HG03520 (cell line): ENCODE measurements around the gene PCDHB13.
"Not testable (repeated sequence)": the region's sequence is repeated elsewhere in the genome, so short reads cannot be mapped to it uniquely, and the experiment has no call there.

Source experiments
- ATAC-seq: cut with Tn5 transposase; IDR thresholded peaks from one replicate; pipeline ENCODE4 v1.9.1; 2021; ENCODE audit warnings: mild to moderate bottlenecking, moderate library complexity; ENCODE audit not compliant: unreplicated experiment

PCDHB13 gene

DNA sequence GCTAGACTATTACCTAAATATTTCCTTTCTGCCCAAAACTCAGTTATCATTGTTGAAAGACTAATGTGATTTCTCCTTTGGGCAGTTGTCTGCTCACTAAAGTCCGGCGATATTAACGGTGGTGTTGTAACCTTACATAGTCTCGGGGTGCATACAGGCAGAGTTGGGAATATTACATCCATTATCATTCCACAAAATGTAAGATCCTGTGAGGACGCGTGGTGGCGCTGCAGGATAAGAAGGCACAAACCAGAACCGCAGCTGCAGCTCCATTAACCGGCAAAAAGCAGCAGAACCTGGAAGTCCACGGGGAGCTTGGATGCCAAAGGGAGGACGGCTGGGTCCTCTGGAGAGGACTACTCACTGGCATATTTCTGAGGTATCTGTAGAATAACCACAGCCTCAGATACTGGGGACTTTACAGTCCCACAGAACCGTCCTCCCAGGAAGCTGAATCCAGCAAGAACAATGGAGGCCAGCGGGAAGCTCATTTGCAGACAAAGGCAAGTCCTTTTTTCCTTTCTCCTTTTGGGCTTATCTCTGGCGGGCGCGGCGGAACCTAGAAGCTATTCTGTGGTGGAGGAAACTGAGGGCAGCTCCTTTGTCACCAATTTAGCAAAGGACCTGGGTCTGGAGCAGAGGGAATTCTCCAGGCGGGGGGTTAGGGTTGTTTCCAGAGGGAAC is at the start of gene PCDHB13:
Gene PCDHB13, plus strand, starts transcription at position 264 of the 684 bp plus-strand sequence. Its CDS starts 205 bp downstream, at position 469.
- not testable (repeated sequence) for ATAC-seq

DNA sequence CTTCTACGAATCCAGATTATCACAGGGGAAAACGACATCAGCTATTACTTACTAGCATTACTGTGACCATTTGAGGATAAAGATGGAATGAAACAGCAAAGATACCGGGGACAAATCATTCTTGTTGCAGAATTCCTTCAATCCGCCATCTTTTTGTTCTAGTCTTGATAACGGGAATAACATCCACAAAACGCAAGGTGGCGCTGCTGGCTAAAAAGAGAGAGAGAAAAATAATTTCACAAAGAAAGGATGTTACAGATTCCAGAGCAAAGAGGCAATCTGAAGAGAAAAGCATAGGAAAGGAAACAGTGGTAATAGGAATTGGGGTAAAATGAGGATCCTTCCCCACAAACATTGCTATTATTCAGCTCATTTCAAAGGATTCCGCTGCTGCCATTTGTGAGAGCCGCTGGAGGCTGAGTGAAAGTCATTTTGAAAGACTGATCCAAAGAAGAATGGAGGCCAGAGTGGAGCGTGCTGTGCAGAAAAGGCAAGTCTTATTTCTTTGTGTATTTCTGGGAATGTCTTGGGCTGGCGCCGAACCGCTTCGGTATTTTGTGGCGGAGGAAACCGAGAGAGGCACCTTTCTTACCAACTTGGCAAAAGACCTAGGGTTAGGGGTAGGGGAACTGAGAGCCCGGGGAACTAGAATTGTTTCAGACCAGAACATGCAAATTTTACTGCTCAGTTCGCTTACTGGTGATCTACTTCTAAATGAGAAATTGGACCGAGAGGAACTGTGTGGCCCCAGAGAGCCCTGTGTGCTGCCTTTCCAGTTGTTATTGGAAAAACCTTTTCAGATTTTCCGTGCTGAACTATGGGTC is 41.1 kb upstream of the PCDHB13 start, which contains the start of gene PCDHB7:
Gene PCDHB7, plus strand, starts transcription at position 264 of the 824 bp plus-strand sequence. Its CDS starts 192 bp downstream, at position 456.
- no peak for ATAC-seq

DNA sequence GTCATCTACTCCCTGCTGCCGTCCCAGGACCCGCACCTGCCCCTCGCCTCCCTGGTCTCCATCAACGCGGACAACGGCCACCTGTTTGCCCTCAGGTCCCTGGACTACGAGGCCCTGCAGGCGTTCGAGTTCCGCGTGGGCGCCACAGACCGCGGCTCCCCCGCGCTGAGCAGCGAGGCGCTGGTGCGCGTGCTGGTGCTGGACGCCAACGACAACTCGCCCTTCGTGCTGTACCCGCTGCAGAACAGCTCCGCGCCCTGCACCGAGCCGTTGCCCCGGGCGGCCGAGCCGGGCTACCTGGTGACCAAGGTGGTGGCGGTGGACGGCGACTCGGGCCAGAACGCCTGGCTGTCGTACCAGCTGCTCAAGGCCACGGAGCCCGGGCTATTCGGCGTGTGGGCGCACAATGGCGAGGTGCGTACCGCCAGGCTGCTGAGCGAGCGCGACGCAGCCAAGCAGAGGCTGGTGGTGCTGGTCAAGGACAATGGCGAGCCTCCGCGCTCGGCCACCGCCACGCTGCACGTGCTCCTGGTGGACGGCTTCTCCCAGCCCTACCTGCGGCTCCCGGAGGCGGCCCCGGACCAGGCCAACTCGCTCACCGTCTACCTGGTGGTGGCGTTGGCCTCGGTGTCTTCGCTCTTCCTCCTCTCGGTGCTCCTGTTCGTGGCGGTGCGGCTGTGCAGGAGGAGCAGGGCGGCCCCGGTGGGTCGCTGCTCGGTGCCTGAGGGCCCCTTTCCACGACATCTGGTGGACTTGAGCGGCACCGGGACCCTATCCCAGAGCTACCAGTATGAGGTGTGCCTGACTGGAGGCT is 39.2 kb upstream of the PCDHB13 start:
- ATAC-seq = not testable (repeated sequence)

DNA sequence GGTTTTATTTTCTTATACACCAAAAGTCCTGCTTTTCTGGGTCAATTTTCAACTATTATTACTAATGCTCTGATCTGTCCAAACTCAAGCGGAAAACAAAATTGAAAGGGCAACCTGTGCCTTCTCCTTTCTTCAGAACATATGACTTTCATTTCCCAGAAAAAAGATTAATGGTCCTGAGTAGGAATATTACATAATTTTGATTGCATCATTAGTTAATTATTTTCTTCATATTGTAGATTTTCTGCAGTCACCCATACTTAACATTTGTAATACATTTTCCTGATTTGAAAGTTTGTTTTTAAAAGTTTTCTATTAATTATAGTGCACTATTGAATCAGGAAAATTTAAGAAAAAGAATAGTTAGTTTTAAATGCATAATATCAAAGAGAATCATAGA is 37.8 kb upstream of the PCDHB13 start:
- no peak for ATAC-seq

DNA sequence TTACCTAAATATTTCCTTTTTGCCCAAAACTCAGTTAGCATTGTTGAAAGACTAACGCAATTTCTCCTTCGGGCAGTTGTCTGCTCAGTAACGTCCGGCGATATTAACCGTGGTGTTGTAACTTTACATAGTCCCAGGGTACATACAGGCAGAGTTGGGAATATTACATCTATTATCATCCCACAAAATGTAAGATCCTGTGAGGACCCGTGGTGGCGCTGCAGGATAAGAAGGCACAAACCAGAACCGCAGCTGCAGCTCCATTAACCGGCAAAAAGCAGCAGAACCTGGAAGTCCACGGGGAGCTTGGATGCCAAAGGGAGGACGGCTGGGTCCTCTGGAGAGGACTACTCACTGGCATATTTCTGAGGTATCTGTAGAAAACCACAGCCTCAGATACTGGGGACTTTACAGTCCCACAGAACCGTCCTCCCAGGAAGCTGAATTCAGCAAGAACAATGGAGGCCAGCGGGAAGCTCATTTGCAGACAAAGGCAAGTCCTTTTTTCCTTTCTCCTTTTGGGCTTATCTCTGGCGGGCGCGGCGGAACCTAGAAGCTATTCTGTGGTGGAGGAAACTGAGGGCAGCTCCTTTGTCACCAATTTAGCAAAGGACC is 36.0 kb upstream of the PCDHB13 start, which contains the start of gene PCDHB8:
Gene PCDHB8, plus strand, starts transcription at position 214 of the 615 bp plus-strand sequence. Its CDS starts 245 bp downstream, at position 459.
- not testable (repeated sequence) for ATAC-seq

DNA sequence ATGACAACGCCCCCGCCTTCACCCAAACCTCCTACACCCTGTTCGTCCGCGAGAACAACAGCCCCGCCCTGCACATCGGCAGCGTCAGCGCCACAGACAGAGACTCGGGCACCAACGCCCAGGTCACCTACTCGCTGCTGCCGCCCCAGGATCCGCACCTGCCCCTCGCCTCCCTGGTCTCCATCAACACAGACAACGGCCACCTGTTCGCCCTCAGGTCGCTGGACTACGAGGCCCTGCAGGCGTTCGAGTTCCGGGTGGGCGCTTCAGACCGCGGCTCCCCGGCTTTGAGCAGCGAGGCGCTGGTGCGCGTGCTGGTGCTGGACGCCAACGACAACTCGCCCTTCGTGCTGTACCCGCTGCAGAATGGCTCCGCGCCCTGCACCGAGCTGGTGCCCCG is 34.3 kb upstream of the PCDHB13 start:
- ATAC-seq = not testable (repeated sequence)

DNA sequence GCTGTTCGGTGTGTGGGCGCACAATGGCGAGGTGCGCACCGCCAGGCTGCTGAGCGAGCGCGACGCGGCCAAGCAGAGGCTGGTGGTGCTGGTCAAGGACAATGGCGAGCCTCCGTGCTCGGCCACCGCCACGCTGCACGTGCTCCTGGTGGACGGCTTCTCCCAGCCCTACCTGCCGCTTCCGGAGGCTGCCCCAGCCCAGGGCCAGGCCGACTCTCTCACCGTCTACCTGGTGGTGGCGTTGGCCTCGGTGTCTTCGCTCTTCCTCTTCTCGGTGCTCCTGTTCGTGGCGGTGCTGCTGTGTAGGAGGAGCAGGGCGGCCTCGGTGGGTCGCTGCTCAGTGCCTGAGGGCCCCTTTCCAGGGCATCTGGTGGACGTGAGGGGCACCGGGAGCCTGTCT is 33.8 kb upstream of the PCDHB13 start:
- not testable (repeated sequence) for ATAC-seq

DNA sequence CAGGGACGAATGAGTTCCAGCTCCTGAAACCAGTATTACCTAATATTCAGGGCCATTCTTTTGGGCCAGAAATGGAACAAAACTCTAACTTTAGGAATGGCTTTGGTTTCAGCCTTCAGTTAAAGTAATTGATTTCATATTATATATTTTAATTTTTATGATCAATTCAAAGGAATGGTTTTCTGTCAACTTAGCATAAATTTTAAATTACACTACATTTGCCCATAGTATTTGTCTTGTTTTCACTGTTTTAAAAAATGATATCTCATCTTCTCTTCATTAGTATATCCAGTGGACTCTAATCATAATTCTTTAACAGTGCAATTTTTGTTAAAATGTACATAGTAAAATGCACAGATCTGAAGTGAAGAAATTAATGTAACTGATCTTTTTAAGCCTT is 33.4 kb upstream of the PCDHB13 start:
- no peak for ATAC-seq

DNA sequence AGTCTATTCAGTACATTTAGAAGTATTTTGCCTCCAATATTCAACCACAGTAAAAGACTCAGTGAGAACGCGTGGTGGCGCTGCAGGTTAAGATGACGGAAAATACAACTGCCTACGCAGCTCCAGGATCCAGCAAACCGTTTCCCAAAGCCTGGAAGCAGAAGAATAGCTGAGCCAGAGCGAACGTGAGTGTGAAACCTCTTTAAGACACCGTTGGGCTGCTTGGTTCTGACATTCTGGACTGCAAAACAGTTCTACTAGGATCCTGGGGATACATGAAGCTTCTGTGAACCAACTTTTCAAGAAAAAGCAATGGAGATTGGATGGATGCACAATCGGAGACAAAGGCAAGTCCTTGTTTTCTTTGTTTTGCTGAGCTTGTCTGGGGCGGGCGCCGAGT is 31.5 kb upstream of the PCDHB13 start, which contains the start of gene PCDHB16:
Gene PCDHB16, plus strand, starts transcription at position 140 of the 400 bp plus-strand sequence. Its CDS starts 173 bp downstream, at position 313.
- no peak for ATAC-seq

DNA sequence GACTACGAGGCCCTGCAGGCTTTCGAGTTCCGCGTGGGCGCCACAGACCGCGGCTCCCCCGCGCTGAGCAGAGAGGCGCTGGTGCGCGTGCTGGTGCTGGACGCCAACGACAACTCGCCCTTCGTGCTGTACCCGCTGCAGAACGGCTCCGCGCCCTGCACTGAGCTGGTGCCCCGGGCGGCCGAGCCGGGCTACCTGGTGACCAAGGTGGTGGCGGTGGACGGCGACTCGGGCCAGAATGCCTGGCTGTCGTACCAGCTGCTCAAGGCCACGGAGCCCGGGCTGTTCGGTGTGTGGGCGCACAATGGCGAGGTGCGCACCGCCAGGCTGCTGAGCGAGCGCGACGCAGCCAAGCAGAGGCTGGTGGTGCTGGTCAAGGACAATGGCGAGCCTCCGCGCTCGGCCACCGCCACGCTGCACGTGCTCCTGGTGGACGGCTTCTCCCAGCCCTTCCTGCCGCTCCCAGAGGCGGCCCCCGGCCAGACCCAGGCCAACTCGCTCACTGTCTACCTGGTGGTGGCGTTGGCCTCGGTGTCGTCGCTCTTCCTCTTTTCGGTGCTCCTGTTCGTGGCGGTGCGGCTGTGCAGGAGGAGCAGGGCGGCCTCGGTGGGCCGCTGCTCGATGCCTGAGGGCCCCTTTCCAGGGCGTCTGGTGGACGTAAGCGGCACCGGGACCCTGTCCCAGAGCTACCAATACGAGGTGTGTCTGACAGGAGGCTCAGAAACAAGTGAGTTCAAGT is 29.4 kb upstream of the PCDHB13 start:
- not testable (repeated sequence) for ATAC-seq

DNA sequence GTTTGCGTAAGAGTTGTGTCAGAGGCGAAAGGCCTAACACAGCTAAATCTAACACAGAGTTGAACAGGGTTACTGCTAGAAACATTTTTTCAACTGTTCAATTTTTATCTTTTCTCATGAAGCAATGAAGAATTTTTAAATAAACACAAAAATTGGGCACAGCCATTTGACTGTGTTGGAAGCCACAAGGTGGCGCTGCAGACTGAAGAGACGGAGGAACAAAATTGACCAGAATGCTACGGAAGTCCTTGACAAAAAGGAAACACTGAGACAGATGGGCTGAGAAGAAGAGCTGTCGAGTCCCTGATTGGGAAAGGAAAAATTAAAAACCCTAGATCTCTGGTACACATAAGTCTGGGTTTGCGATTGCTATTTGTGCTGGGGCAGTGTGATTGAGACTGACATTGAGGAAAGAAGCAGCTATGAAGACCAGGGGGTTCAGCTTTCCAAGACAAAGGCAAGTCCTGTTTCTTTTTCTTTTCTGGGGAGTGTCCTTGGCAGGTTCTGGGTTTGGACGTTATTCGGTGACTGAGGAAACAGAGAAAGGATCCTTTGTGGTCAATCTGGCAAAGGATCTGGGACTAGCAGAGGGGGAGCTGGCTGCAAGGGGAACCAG is 26.7 kb upstream of the PCDHB13 start, which contains the start of gene PCDHB9:
Gene PCDHB9, plus strand, starts transcription at position 265 of the 616 bp plus-strand sequence. Its CDS starts 158 bp downstream, at position 423.
- ATAC-seq = no peak

DNA sequence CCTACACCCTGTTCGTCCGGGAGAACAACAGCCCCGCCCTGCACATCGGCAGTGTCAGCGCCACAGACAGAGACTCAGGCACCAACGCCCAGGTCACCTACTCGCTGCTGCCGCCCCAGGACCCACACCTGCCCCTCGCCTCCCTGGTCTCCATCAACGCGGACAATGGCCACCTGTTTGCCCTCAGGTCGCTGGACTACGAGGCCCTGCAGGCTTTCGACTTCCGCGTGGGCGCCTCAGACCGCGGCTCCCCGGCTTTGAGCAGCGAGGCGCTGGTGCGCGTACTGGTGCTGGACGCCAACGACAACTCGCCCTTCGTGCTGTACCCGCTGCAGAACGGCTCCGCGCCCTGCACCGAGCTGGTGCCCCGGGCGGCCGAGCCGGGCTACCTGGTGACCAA is 25.0 kb upstream of the PCDHB13 start:
- ATAC-seq = not testable (repeated sequence)

DNA sequence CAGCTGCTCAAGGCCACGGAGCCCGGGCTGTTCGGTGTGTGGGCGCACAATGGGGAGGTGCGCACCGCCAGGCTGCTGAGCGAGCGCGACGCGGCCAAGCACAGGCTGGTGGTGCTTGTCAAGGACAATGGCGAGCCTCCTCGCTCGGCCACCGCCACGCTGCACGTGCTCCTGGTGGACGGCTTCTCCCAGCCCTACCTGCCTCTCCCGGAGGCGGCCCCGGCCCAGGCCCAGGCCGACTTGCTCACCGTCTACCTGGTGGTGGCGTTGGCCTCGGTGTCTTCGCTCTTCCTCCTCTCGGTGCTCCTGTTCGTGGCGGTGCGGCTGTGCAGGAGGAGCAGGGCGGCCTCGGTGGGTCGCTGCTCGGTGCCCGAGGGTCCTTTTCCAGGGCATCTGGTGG is 24.6 kb upstream of the PCDHB13 start:
- ATAC-seq = not testable (repeated sequence)

DNA sequence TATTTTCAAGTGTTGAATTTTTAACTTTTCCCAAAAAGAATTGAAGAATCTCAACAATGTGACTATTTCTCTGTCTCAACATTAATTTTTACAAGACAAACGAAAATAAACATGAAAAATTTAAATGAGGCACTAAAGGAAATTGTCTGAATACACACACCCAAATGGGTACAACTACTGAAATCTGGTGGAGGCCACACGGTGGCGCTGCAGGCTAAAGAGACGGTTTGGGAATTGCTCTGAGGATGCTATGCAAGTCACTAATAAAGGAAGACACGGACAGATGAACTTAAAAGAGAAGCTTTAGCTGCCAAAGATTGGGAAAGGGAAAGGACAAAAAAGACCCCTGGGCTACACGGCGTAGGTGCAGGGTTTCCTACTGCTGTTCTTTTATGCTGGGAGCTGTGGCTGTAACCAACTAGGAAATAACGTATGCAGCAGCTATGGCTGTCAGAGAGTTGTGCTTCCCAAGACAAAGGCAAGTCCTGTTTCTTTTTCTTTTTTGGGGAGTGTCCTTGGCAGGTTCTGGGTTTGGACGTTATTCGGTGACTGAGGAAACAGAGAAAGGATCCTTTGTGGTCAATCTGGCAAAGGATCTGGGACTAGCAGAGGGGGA is 21.5 kb upstream of the PCDHB13 start, which contains the start of gene PCDHB10:
Gene PCDHB10, plus strand, starts transcription at position 244 of the 616 bp plus-strand sequence. Its CDS starts 200 bp downstream, at position 444.
- ATAC-seq = no peak

DNA sequence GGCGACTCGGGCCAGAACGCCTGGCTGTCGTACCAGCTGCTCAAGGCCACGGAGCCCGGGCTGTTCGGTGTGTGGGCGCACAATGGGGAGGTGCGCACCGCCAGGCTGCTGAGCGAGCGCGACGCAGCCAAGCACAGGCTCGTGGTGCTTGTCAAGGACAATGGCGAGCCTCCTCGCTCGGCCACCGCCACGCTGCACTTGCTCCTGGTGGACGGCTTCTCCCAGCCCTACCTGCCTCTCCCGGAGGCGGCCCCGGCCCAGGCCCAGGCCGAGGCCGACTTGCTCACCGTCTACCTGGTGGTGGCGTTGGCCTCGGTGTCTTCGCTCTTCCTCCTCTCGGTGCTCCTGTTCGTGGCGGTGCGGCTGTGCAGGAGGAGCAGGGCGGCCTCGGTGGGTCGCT is 19.4 kb upstream of the PCDHB13 start:
- ATAC-seq = not testable (repeated sequence)

DNA sequence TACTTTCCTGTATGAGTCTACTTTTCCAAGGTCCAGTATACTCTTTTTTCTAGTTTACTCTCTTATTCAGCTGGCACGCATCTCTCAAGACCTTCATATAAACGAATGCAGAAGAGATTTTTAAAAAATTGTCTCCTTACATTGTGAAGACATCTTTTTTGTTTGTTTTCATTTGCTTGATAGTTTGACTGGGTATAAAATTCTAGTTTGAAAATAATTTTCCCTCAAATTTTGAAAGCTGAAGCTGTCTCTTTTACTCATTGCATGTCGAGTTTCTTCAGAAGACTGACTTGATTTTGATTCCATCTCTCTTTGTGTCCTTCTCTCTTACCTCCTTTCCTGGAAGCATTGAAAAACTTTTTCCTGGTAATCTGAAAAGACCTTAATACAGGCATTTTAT is 17.4 kb upstream of the PCDHB13 start:
- ATAC-seq = no peak

DNA sequence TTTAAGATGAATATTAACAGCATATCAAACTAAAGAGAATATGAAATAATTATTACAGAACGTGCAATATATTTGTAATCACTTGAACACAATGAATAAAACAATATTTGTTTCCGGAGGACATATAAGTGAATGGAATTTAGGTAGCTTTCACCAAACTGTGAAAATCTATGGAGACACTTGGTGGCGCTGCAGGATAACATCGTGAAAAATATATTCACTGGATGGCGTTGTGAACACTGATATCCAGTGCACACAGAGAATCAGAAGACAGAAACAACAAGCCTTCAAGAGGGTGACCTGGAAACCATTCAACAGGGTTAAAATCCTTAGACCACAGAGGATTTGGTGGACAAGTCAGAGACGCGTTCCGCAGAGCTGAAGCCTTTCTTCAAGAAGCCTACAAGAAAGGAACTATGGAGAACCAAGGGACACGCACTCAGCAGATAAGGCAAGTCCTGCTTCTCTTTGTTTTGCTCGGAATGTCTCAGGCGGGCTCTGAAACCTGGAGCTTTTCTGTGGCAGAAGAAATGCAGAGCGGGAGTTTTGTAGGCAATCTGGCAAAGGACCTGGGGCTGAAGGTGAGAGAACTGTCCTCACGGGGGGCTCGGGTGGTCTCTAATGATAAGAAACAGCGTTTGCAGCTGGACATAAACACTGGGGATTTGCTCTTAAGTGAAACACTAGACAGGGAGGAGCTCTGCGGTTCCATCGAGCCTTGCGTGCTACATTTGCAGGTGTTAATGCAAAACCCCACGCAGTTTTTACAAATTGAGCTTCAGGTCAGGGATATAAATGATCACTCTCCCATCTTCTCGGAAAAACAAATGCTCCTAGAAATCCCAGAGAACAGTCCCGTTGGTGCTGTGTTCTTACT is 14.1 kb upstream of the PCDHB13 start, which contains the start of gene PCDHB11:
Gene PCDHB11, plus strand, starts transcription at position 269 of the 877 bp plus-strand sequence. Its CDS starts 148 bp downstream, at position 417.
- no peak for ATAC-seq
